T-cell (primary cell): ENCODE results near the gene EXOC4. TPM values are rescaled to one million over a fixed set of nuclear protein-coding genes. Genes with fewer than 3 reads are reported as not detected.
"Not testable (repeated sequence)": the region's sequence is repeated elsewhere in the genome, so short reads cannot be mapped to it uniquely, and the experiment has no call there.

ENCODE experiments used
- ATAC-seq, 4 experiments: fragments of 200-7000 bp in 3 of 4; fragments of 150-1000 bp in 1 of 4; cut with Tn5 transposase; replicated peaks in 1 of 4; 1 replicate in 3 of 4; 2 replicates in 1 of 4; pipeline ENCODE4 v1.10.0; 2021; ENCODE audit warnings: moderate library complexity in 3 of 4, mild to moderate bottlenecking in 2 of 4, moderate number of reproducible peaks in 1 of 4
- CTCF ChIA-PET, 2 donors: fragments of 300-600 bp; sonication (Branson Sonifier 250); formaldehyde crosslinking; loops; one replicate each; lab custom pipeline; 2022; ENCODE audit warnings: antibody characterized with exemption in 2 of 2; lab: Charles Lee
- POLR2A ChIA-PET, 2 donors: fragments of 300-600 bp; sonication (Branson Sonifier 250); formaldehyde crosslinking; loops; one replicate each; lab custom pipeline; 2022; ENCODE audit warnings: antibody characterized with exemption in 2 of 2; lab: Charles Lee
- DNase-seq, 35 experiments: peaks; one replicate each; pipeline versions ENCODE4 v3.0.0 to v3.0.0-alpha.2; 2013 to 2023
- H3K27ac ChIP-seq: one replicate; pipeline ENCODE4 v1.5.1; 2013; ENCODE audit warnings: low read length
- H3K27me3 ChIP-seq, 2 experiments: replicated peaks in 1 of 2; 1 replicate in 1 of 2; 2 replicates in 1 of 2; pipeline versions ENCODE4 v1.6.1 to v1.7.0; 2013; ENCODE audit warnings: low read length in 1 of 2, mixed read lengths in 1 of 2; ENCODE audit not compliant: control insufficient read depth in 2 of 2, insufficient read depth in 2 of 2; ENCODE audit errors: extremely low read depth in 1 of 2
- H3K36me3 ChIP-seq, 2 donors: 1 replicate in 1 of 2; 2 replicates in 1 of 2; pipeline versions ENCODE4 v1.6.1 to v1.7.0; 2013; ENCODE audit warnings: low read length in 1 of 2; ENCODE audit not compliant: control insufficient read depth in 2 of 2, insufficient read depth in 1 of 2; ENCODE audit errors: extremely low read depth in 1 of 2
- H3K4me1 ChIP-seq, 2 experiments: 1 replicate in 1 of 2; 2 replicates in 1 of 2; pipeline versions ENCODE4 v1.6.1 to v1.7.0; 2013; ENCODE audit warnings: low read length in 2 of 2, mixed read lengths in 1 of 2; ENCODE audit not compliant: insufficient read depth in 2 of 2, control insufficient read depth in 1 of 2; ENCODE audit errors: extremely low read depth in 1 of 2
- H3K4me3 ChIP-seq, 2 donors: 1 replicate in 1 of 2; 2 replicates in 1 of 2; pipeline versions ENCODE4 v1.5.1 to v1.7.0; 2013; ENCODE audit warnings: mild to moderate bottlenecking in 2 of 2, low read length in 1 of 2, moderate library complexity in 1 of 2; ENCODE audit not compliant: control insufficient read depth in 1 of 2; ENCODE audit errors: extremely low read depth in 1 of 2
- H3K9me3 ChIP-seq: 2 replicates; pipeline ENCODE4 v1.7.0; 2013
- H3K27ac Mint-ChIP-seq, 2 donors: one replicate each; pipeline ENCODE4 v1.8.0; 2020 to 2021; ENCODE audit warnings: mild to moderate bottlenecking in 2 of 2, mixed read lengths in 2 of 2
- H3K27me3 Mint-ChIP-seq, 2 donors: one replicate each; pipeline ENCODE4 v1.8.0; 2021 to 2022; ENCODE audit warnings: mixed read lengths in 2 of 2
- H3K36me3 Mint-ChIP-seq: one replicate; pipeline ENCODE4 v1.8.0; 2021; ENCODE audit warnings: mixed read lengths
- H3K4me1 Mint-ChIP-seq, 3 donors: one replicate each; pipeline ENCODE4 v1.8.0; 2020 to 2022; ENCODE audit warnings: mixed read lengths in 3 of 3, mild to moderate bottlenecking in 1 of 3
- H3K4me3 Mint-ChIP-seq, 3 donors: one replicate each; pipeline ENCODE4 v1.8.0; 2020 to 2022; ENCODE audit warnings: mild to moderate bottlenecking in 3 of 3, mixed read lengths in 3 of 3, moderate library complexity in 3 of 3
- H3K9me3 Mint-ChIP-seq, 3 donors: one replicate each; pipeline ENCODE4 v1.8.0; 2020 to 2022; ENCODE audit warnings: mixed read lengths in 3 of 3
- whole genome bisulfite sequencing: methylation state at CpG from one replicate; pipeline ENCODE4 v1.1.5; 2013; ENCODE audit warnings: missing lambda C conversion rate; ENCODE audit not compliant: insufficient coverage; 5-methylcytosine and 5-hydroxymethylcytosine counted together
- total RNA-seq, 35 experiments: library from RNA in 6 of 35; stranded (reverse) in 6 of 35; fragments of 120-200 nt in 1 of 35; gene quantifications; one replicate each; pipeline versions ENCODE4 v1.2.1 to v1.2.4 and lab custom pipeline; 2013 to 2026

The EXOC4 gene
- total RNA-seq, 5 donors from 2014 or later (not counting 1 experiment from before 2014, with no cell fraction given) = 58.2 to 108 (median 64.8) TPM

DNA sequence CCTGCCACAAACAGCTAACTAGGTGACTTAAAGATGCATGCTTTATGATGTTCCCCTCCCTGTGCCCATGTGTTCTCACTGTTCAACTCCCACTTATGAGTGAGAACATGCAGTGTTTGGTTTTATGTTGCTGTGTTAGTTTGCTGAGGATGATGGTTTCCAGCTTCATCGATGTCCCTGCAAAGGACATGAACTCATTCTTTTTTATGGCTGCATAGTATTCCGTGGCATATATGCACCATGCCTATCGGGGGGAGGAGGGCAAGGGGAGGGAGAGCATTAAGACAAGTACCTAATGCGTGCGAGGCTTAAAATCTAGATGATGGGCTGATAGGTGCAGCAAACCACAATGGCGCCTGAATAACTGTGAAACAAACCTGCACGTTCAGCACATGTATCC lies 741.2 kb downstream of the EXOC4 start:
- H3K36me3 ChIP-seq, H3K4me3 Mint-ChIP-seq, H3K27me3 Mint-ChIP-seq, ATAC-seq, DNase-seq, H3K9me3 ChIP-seq, H3K27me3 ChIP-seq, H3K27ac Mint-ChIP-seq, H3K4me1 ChIP-seq, POLR2A ChIA-PET, H3K4me3 ChIP-seq, CTCF ChIA-PET, H3K4me1 Mint-ChIP-seq, H3K9me3 Mint-ChIP-seq, H3K27ac ChIP-seq: not testable (repeated sequence)
- peaks cover 38% of the 10 kb centered on the region for H3K36me3 Mint-ChIP-seq
- 94% methylated on average over 3 of the region's 7 CpGs for WGBS

- Mint-ChIP-seq H3K9me3 (no peaks in the 10 kb centered on the region), H3K36me3 (peaks cover 49% of the 10 kb centered on the region), H3K27ac (no peak overlapping the region), H3K27me3 (no peaks in the 10 kb centered on the region), H3K4me1 (no peaks in the 10 kb centered on the region), H3K4me3 (no peak overlapping the region)
- 96% methylated on average over 4 of the region's 6 CpGs for WGBS
- DNase-seq (no peak), ATAC-seq (no peak)
- Histone ChIP-seq H3K4me3 (no peak overlapping the region), H3K27ac (no peak overlapping the region), H3K36me3 (peaks cover 5 to 6% of the 10 kb centered on the region in 2 donors), H3K9me3 (no peaks in the 10 kb centered on the region), H3K4me1 (no peaks in the 10 kb centered on the region), H3K27me3 (no peaks in the 10 kb centered on the region)
- POLR2A ChIA-PET = no interaction called here
- CTCF ChIA-PET = no interaction called here
Observed at GRCh38 chr7:133997463-133997862, 744.6 kb downstream of the EXOC4 start.

- Histone ChIP-seq H3K9me3 (no peaks in the 10 kb centered on the region), H3K27ac (no peak overlapping the region), H3K36me3 (peaks cover 0 to 6% of the 10 kb centered on the region in 2 donors), H3K4me1 (no peaks in the 10 kb centered on the region), H3K4me3 (no peak overlapping the region), H3K27me3 (no peaks in the 10 kb centered on the region)
- no peaks in the 10 kb centered on the region for H3K4me1 Mint-ChIP-seq
- CTCF ChIA-PET = no interaction called here
- no peak overlapping the region for H3K27ac Mint-ChIP-seq
- POLR2A ChIA-PET = no interaction called here
- no peak overlapping the region for H3K4me3 Mint-ChIP-seq
- WGBS = no CpG with 5 or more reads among the region's 2 CpGs
- ATAC-seq (no peak), DNase-seq (no peak)
- no peaks in the 10 kb centered on the region for H3K9me3 Mint-ChIP-seq
- H3K36me3 Mint-ChIP-seq = peaks cover 49% of the 10 kb centered on the region
- H3K27me3 Mint-ChIP-seq = no peaks in the 10 kb centered on the region
Observed at GRCh38 chr7:133999178-133999577, 746.3 kb downstream of the EXOC4 start.

DNA sequence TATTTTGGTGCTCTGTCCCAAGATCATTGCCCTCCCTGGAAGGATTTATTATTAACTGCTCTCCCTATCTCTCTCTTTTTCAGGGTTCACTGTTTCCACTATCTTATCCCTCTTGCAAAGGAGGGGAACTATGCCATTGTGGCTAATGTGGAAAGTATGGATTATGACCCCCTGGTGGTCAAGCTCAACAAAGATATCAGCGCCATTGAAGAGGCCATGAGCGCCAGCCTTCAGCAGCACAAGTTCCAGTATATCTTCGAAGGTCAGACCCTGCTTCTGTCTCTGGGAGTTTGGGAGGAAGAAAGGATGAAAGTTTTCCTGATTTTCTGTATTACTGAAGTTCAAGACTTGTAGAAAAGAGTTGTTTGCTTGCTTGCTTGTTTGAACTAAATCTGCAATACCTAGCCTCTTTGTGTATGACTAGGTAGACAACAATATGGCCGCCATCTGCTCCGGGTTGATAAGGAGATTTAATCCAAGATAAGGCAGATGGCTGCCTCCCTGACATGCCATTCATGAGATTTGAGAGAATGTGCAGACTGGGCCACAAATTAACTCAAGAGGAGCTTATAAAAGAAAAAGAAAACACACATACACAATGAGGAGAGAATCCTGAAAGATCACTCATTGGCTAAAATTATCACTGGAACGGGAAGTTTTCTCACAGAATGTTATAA lies 752.1 kb downstream of the EXOC4 start:
- peaks cover 66% of the 10 kb centered on the region for H3K36me3 Mint-ChIP-seq

GRCh38 chr7:134009314-134010110 lies 756.6 kb downstream of the EXOC4 start:
- Mint-ChIP-seq H3K27ac (no peak overlapping the region), H3K4me1 (no peaks in the 10 kb centered on the region), H3K27me3 (no peaks in the 10 kb centered on the region), H3K4me3 (no peak overlapping the region), H3K36me3 (peaks cover 71% of the 10 kb centered on the region), H3K9me3 (no peaks in the 10 kb centered on the region)
- ChIA-PET CTCF (no interaction called here), POLR2A (no interaction called here)
- Histone ChIP-seq H3K4me1 (no peaks in the 10 kb centered on the region), H3K27ac (no peak overlapping the region), H3K27me3 (no peaks in the 10 kb centered on the region), H3K36me3 (peaks cover 3 to 7% of the 10 kb centered on the region in 2 donors), H3K4me3 (no peak overlapping the region), H3K9me3 (no peaks in the 10 kb centered on the region)
- no peak for DNase-seq
- 100% methylated on average over 2 of the region's 4 CpGs for WGBS
- no peak for ATAC-seq

More for the DNA sequence above, 752.1 kb downstream of the EXOC4 start:
- Histone ChIP-seq H3K27me3 (no peaks in the 10 kb centered on the region), H3K36me3 (peaks cover 4 to 7% of the 10 kb centered on the region in 2 donors), H3K4me1 (no peaks in the 10 kb centered on the region), H3K27ac (no peak overlapping the region), H3K9me3 (no peaks in the 10 kb centered on the region), H3K4me3 (no peak overlapping the region)
- Mint-ChIP-seq H3K9me3 (no peaks in the 10 kb centered on the region), H3K27me3 (no peaks in the 10 kb centered on the region), H3K27ac (no peak overlapping the region), H3K4me1 (no peaks in the 10 kb centered on the region), H3K4me3 (no peak overlapping the region)
- DNase-seq (no peak), ATAC-seq (no peak)
- ChIA-PET CTCF (no interaction called here), POLR2A (no interaction called here)
- 95% methylated on average over 3 of the region's 6 CpGs for WGBS

GRCh38 chr7:134013249-134013648 lies 760.4 kb downstream of the EXOC4 start:
- Histone ChIP-seq H3K27me3 (no peaks in the 10 kb centered on the region), H3K27ac (no peak overlapping the region), H3K36me3 (peaks cover 3 to 7% of the 10 kb centered on the region in 2 donors), H3K4me3 (no peak overlapping the region), H3K4me1 (no peaks in the 10 kb centered on the region), H3K9me3 (no peaks in the 10 kb centered on the region)
- POLR2A ChIA-PET = no interaction called here
- CTCF ChIA-PET = no interaction called here
- ATAC-seq = no peak
- WGBS = no CpG with 5 or more reads among the region's 1 CpG
- Mint-ChIP-seq H3K9me3 (no peaks in the 10 kb centered on the region), H3K27me3 (no peaks in the 10 kb centered on the region), H3K4me1 (no peaks in the 10 kb centered on the region), H3K27ac (no peak overlapping the region), H3K36me3 (peaks cover 52% of the 10 kb centered on the region), H3K4me3 (no peak overlapping the region)
- DNase-seq = no peak
